ENCODE data around the gene PPFIA2.

DNA sequence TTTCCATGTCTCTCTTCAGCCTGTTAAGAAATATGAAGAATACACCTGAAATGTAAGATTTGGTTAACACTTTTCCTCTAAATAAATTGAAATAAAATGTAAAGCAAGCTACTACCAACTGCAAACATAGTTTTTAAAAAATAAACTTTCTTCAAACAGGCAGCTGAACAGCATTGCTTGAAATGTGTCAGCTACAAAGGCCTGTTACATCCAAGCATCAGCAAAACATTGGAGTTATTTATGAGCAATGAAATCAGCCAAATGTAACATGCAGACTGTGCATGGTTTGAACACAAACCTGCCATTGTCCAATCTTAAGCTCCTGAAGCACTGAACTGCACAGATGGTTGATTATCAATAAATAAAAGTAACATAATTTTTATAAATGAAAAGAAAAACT lies 390.0 kb downstream of the PPFIA2 start:
- no peak for TF ChIP-seq POLR2A (IDR thresholded peaks at IDR 0.05)
- TF ChIP-seq, protein P1, sequence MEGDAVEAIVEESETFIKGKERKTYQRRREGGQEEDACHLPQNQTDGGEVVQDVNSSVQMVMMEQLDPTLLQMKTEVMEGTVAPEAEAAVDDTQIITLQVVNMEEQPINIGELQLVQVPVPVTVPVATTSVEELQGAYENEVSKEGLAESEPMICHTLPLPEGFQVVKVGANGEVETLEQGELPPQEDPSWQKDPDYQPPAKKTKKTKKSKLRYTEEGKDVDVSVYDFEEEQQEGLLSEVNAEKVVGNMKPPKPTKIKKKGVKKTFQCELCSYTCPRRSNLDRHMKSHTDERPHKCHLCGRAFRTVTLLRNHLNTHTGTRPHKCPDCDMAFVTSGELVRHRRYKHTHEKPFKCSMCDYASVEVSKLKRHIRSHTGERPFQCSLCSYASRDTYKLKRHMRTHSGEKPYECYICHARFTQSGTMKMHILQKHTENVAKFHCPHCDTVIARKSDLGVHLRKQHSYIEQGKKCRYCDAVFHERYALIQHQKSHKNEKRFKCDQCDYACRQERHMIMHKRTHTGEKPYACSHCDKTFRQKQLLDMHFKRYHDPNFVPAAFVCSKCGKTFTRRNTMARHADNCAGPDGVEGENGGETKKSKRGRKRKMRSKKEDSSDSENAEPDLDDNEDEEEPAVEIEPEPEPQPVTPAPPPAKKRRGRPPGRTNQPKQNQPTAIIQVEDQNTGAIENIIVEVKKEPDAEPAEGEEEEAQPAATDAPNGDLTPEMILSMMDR (IDR thresholded peaks at IDR 0.05), result no peak
